IMR-90 (cell line): ENCODE results near the gene ARMC10. TPM values are rescaled to one million over a fixed set of nuclear protein-coding genes. Genes with fewer than 3 reads are reported as not detected.

Source experiments
- ATAC-seq: fragments of 200-7000 bp; cut with Tn5 transposase; 2 replicates; pipeline ENCODE4 v1.9.1; 2020; ENCODE audit warnings: low read depth, mild to moderate bottlenecking, moderate library complexity
- BruUV-seq: library from RNA; stranded (reverse); fragments of 400-500 nt; replicated peaks from 2 replicates; lab custom pipeline; 2021; lab: Mats Ljungman, UMichigan
- CTCF ChIA-PET: fragments of 300-600 bp; formaldehyde crosslinking; extraction: SDS; loops from one replicate; lab custom pipeline; 2021; ENCODE audit warnings: antibody characterized with exemption; lab: Yijun Ruan, JAX
- POLR2A ChIA-PET: fragments of 300-600 bp; sonication (Branson Sonifier 250); formaldehyde crosslinking; loops from one replicate; lab custom pipeline; 2022; ENCODE audit warnings: antibody characterized with exemption; ENCODE audit not compliant: unreplicated experiment; lab: Charles Lee
- DNase-seq: peaks from one replicate; pipeline ENCODE4 v3.0.0; 2013
- H2AFZ ChIP-seq: replicated peaks from 2 replicates; pipeline ENCODE3; 2013; ENCODE audit warnings: low read length, mild to moderate bottlenecking; ENCODE audit not compliant: poor library complexity
- H2AK5ac ChIP-seq: 2 replicates; pipeline ENCODE4 v1.6.1; 2013; ENCODE audit warnings: low read depth, low read length, inconsistent platforms
- H2AK9ac ChIP-seq: replicated peaks from 2 replicates; pipeline ENCODE3; 2013; ENCODE audit warnings: mild to moderate bottlenecking, low read depth, low read length, moderate library complexity; ENCODE audit not compliant: poor library complexity
- H2BK120ac ChIP-seq: 2 replicates; pipeline ENCODE4 v1.6.1; 2013; ENCODE audit warnings: low read depth, low read length, inconsistent platforms
- H2BK15ac ChIP-seq: 3 replicates; pipeline ENCODE4 v1.6.1; 2013; ENCODE audit warnings: low read depth, low read length, inconsistent platforms
- H2BK20ac ChIP-seq: 2 replicates; pipeline ENCODE4 v1.6.1; 2013; ENCODE audit warnings: low read depth, mild to moderate bottlenecking, inconsistent platforms, low read length, moderate library complexity
- H2BK5ac ChIP-seq: 2 replicates; pipeline ENCODE4 v1.6.1; 2013; ENCODE audit warnings: mild to moderate bottlenecking, low read depth, low read length, inconsistent platforms; ENCODE audit not compliant: poor library complexity, severe bottlenecking
- H3K14ac ChIP-seq: replicated peaks from 2 replicates; pipeline ENCODE4 v1.6.1; 2013; ENCODE audit warnings: low read depth, low read length, inconsistent platforms
- H3K18ac ChIP-seq: 2 replicates; pipeline ENCODE4 v1.6.1; 2013; ENCODE audit warnings: low read depth, low read length, control low read depth
- H3K23ac ChIP-seq: 2 replicates; pipeline ENCODE4 v1.6.1; 2013; ENCODE audit warnings: low read depth, low read length, inconsistent platforms
- H3K27ac ChIP-seq: 2 replicates; pipeline ENCODE4 v1.5.1; 2013; ENCODE audit warnings: mild to moderate bottlenecking, control low read depth, low read length; ENCODE audit not compliant: insufficient read depth
- H3K27me3 ChIP-seq: 2 replicates; pipeline ENCODE4 v1.6.1; 2013; ENCODE audit warnings: low read length; ENCODE audit not compliant: control insufficient read depth, insufficient read depth
- H3K36me3 ChIP-seq: 2 replicates; pipeline ENCODE4 v1.6.1; 2013; ENCODE audit warnings: low read length, mixed read lengths; ENCODE audit not compliant: control insufficient read depth, insufficient read depth
- H3K4ac ChIP-seq: 2 replicates; pipeline ENCODE4 v1.6.1; 2013; ENCODE audit warnings: low read depth, low read length, inconsistent platforms
- H3K4me1 ChIP-seq: 2 replicates; pipeline ENCODE4 v1.6.1; 2013; ENCODE audit warnings: low read length, mixed read lengths; ENCODE audit not compliant: control insufficient read depth, insufficient read depth
- H3K4me2 ChIP-seq: 2 replicates; pipeline ENCODE4 v1.6.1; 2013; ENCODE audit warnings: low read depth, mild to moderate bottlenecking, control low read depth, low read length, moderate library complexity
- H3K4me3 ChIP-seq: 2 replicates; pipeline ENCODE4 v1.5.1; 2013; ENCODE audit warnings: low read depth, mild to moderate bottlenecking, control low read depth, low read length, moderate library complexity; ENCODE audit not compliant: insufficient read depth
- H3K56ac ChIP-seq: 2 replicates; pipeline ENCODE4 v1.6.1; 2013; ENCODE audit warnings: low read length, inconsistent platforms; ENCODE audit not compliant: insufficient read depth; ENCODE audit errors: extremely low read depth
- H3K79me1 ChIP-seq, 2 experiments: 2 replicates each; pipeline ENCODE4 v1.6.1; 2013; ENCODE audit warnings: low read length in 2 of 2, inconsistent platforms in 1 of 2, low read depth in 1 of 2
- H3K9ac ChIP-seq: 2 replicates; pipeline ENCODE4 v1.6.1; 2013; ENCODE audit warnings: low read depth, low read length, control low read depth
- H3K9me1 ChIP-seq: 2 replicates; pipeline ENCODE4 v1.6.1; 2013; ENCODE audit warnings: low read length, inconsistent platforms; ENCODE audit not compliant: insufficient read depth
- H3K9me3 ChIP-seq: 2 replicates; pipeline ENCODE4 v1.6.1; 2013; ENCODE audit warnings: low read length; ENCODE audit not compliant: control insufficient read depth, insufficient read depth
- H4K20me1 ChIP-seq: 2 replicates; pipeline ENCODE4 v1.6.1; 2013; ENCODE audit warnings: low read length, inconsistent platforms; ENCODE audit not compliant: insufficient read depth
- H4K5ac ChIP-seq: 2 replicates; pipeline ENCODE4 v1.6.1; 2013; ENCODE audit warnings: mild to moderate bottlenecking, low read depth, low read length, control low read depth
- H4K8ac ChIP-seq, 2 experiments: 2 replicates each; pipeline ENCODE4 v1.6.1; 2013; ENCODE audit warnings: low read depth in 2 of 2, low read length in 2 of 2, control low read depth in 1 of 2, inconsistent platforms in 1 of 2
- H4K91ac ChIP-seq: 2 replicates; pipeline ENCODE4 v1.6.1; 2013; ENCODE audit warnings: low read depth, low read length, inconsistent platforms; ENCODE audit not compliant: insufficient read depth
- CEBPB ChIP-seq: IDR thresholded peaks from 2 replicates; pipeline ENCODE4 v1.6.1; 2012; ENCODE audit warnings: low read depth, low read length, improper control_type of control experiment
- CHD1 ChIP-seq: IDR thresholded peaks from 2 replicates; pipeline ENCODE4 v1.6.1; 2012; ENCODE audit warnings: low read depth, low read length, improper control_type of control experiment
- CTCF ChIP-seq: conservative IDR thresholded peaks from 2 replicates; pipeline ENCODE4 v1.5.1; 2012; ENCODE audit warnings: mild to moderate bottlenecking, low read depth, low read length, improper control_type of control experiment
- FOS ChIP-seq: fragments of 150-350 bp; IDR thresholded peaks from 2 replicates; pipeline ENCODE4 v1.6.1; 2016; ENCODE audit warnings: low read depth, low read length
- MAFK ChIP-seq: IDR thresholded peaks from 2 replicates; pipeline ENCODE4 v1.6.1; 2012; ENCODE audit warnings: low read depth, low read length, improper control_type of control experiment
- MAZ ChIP-seq: IDR thresholded peaks from 2 replicates; pipeline ENCODE4 v1.6.1; 2012; ENCODE audit warnings: low read depth, mild to moderate bottlenecking, low read length, improper control_type of control experiment, moderate library complexity, borderline replicate concordance
- MXI1 ChIP-seq: IDR thresholded peaks from 2 replicates; pipeline ENCODE4 v1.6.1; 2012; ENCODE audit warnings: low read depth, mild to moderate bottlenecking, low read length, moderate library complexity, borderline replicate concordance
- RCOR1 ChIP-seq: IDR thresholded peaks from 2 replicates; pipeline ENCODE4 v1.6.1; 2012; ENCODE audit warnings: mild to moderate bottlenecking, low read length, improper control_type of control experiment; ENCODE audit not compliant: insufficient replicate concordance
- RFX5 ChIP-seq: IDR thresholded peaks from 2 replicates; pipeline ENCODE4 v1.8.0; 2012; ENCODE audit warnings: low read depth, mild to moderate bottlenecking, low read length, moderate library complexity
- SMC3 ChIP-seq: fragments of 150-350 bp; IDR thresholded peaks from 2 replicates; pipeline ENCODE4 v1.6.1; 2016; ENCODE audit warnings: low read depth, mild to moderate bottlenecking, antibody characterized with exemption, low read length, moderate library complexity
- USF2 ChIP-seq: fragments of 150-350 bp; IDR thresholded peaks from 2 replicates; pipeline ENCODE4 v1.6.1; 2017; ENCODE audit warnings: mild to moderate bottlenecking, antibody characterized with exemption, low read length, low read depth
- WGBS, 2 experiments: methylation state at CpG; one replicate each; pipeline versions ENCODE4 v1.1.5 to v1.1.7; 2013; ENCODE audit warnings: missing lambda C conversion rate in 2 of 2; ENCODE audit not compliant: insufficient read length in 1 of 2; ENCODE audit errors: extremely low coverage in 2 of 2; 5-methylcytosine and 5-hydroxymethylcytosine counted together
- dilution Hi-C: fragments of 300-500 bp; cut with HindIII; formaldehyde crosslinking; loops from one replicate; pipeline ENCODE4 v1.14.3; 2018; ENCODE audit warnings: low sequenced_read_pairs; ENCODE audit not compliant: unreplicated experiment
- in situ Hi-C: fragments of 300-500 bp; cut with MboI; formaldehyde crosslinking; loops from 3 replicates; pipeline ENCODE4 v1.14.3; 2019; ENCODE audit warnings: low sequenced_read_pairs, inconsistent platforms, mixed read lengths
- intact Hi-C: fragments of 100-400 bp; cut with micrococcal nuclease; formaldehyde crosslinking; loops from 2 replicates; pipeline ENCODE4 v1.10.0; 2022
- polyA plus RNA-seq, 3 experiments: library from polyadenylated mRNA; depleted of rRNA; stranded (reverse); fragments of >200 nt; gene quantifications; 2 replicates each; pipeline ENCODE4 v1.2.3, GENCODE V29; 2012; ENCODE audit warnings: low replicate concordance in 1 of 3
- total RNA-seq: library from RNA; depleted of rRNA; stranded (reverse); fragments of >200 nt; gene quantifications from 2 replicates; pipeline ENCODE4 v1.2.3, GENCODE V29; 2012

The ARMC10 gene
- total and polyA plus RNA-seq, 2 of the 4 experiments (the other 2 are of a cell fraction) = 17.4 to 21.0 TPM

GRCh38 chr7:103117465-103117864 lies 42.5 kb downstream of the ARMC10 start:
- Histone ChIP-seq H3K4ac (no peak overlapping the region), H2BK20ac (no peak overlapping the region), H3K18ac (no peak overlapping the region), H3K27me3 (no peaks in the 10 kb centered on the region), H3K56ac (no peak overlapping the region), H3K79me1 (no peaks in the 10 kb centered on the region), H3K4me1 (no peaks in the 10 kb centered on the region), H4K91ac (no peak overlapping the region), H2BK120ac (no peak overlapping the region), H3K4me3 (no peak overlapping the region), H2AK9ac (no peak overlapping the region), H3K23ac (no peak overlapping the region), H3K9me1 (peaks cover 10% of the 10 kb centered on the region; the same call in 1 of the 2 replicates), H3K9me3 (no peaks in the 10 kb centered on the region), H4K20me1 (no peaks in the 10 kb centered on the region), H2BK15ac (no peak overlapping the region), H3K9ac (no peak overlapping the region), H4K8ac (no peak overlapping the region), H3K14ac (no peak overlapping the region), H2AFZ (no peak overlapping the region), H3K4me2 (no peak overlapping the region), H4K5ac (no peak overlapping the region), H2AK5ac (no peak overlapping the region), H2BK5ac (no peak overlapping the region), H3K36me3 (peaks cover 8% of the 10 kb centered on the region), H3K27ac (no peak overlapping the region)
- intact Hi-C loops (loop anchor here (10.0 kb wide), 1 partner anchor 177 kb away; the partner anchor contains the start of gene PMPCB), in situ Hi-C loops (no loop called here), dilution Hi-C loops (no loop called here)
- ATAC-seq (no peak), DNase-seq (no peak)
- TF ChIP-seq MAZ = no peak
- TF ChIP-seq MAFK = no peak
- TF ChIP-seq USF2 = no peak
- TF ChIP-seq RCOR1 = no peak
- TF ChIP-seq CTCF = no peak
- no peak for TF ChIP-seq RFX5
- no peak for TF ChIP-seq CEBPB
- TF ChIP-seq CHD1 = no peak
- no peak for TF ChIP-seq SMC3
- TF ChIP-seq FOS = no peak
- TF ChIP-seq MXI1 = no peak
- ChIA-PET CTCF (no interaction called here), POLR2A (no interaction called here)
- no CpG with 5 or more reads among the region's 2 CpGs for WGBS, 2 experiments
- no TSS peak for BruUV-seq
